Pons (tissue), 1 donor: ENCODE data around the gene SPON1.
"Not testable (repeated sequence)": the region's sequence is repeated elsewhere in the genome, so short reads cannot be mapped to it uniquely, and the experiment has no call there.

Source experiments
- DNase-seq: peaks from one replicate; pipeline ENCODE4 v3.0.0-alpha.2; 2016; ENCODE audit warnings: low spot score

The SPON1 gene

GRCh38 chr11:14041565-14041964 lies 79.0 kb downstream of the SPON1 start:
- no peak for DNase-seq

GRCh38 chr11:14042686-14043465 lies 80.4 kb downstream of the SPON1 start:
- peak; percentile 91 for DNase-seq

DNA sequence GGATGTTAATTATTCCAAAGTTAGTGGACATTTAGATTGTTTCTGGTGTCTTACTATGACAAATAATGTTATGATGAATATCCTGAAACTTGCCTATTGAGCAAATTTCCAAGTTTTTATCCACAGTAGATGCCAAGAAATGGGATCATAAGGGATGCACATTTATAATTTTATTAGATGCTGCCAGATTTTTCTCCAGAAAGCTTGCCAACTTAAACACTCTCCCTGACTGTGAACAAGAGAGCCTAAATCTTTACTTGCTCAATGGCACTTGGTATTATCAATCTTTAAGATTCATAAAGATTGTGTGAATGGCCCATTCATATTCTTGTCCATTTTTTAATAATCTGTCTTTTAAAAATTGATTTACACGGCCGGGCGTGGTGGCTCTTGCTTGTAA lies 82.4 kb downstream of the SPON1 start:
- DNase-seq: no peak

GRCh38 chr11:14045417-14045816 lies 82.9 kb downstream of the SPON1 start:
- no peak for DNase-seq

- no peak for DNase-seq
Measured at GRCh38 chr11:14052198-14052597, 89.7 kb downstream of the SPON1 start.

GRCh38 chr11:14054116-14055107 lies 91.9 kb downstream of the SPON1 start:
- DNase-seq: no peak

- DNase-seq: no peak
Measured at GRCh38 chr11:14055936-14056335, 93.4 kb downstream of the SPON1 start.

GRCh38 chr11:14058061-14058460 lies 95.5 kb downstream of the SPON1 start:
- DNase-seq: no peak

DNA sequence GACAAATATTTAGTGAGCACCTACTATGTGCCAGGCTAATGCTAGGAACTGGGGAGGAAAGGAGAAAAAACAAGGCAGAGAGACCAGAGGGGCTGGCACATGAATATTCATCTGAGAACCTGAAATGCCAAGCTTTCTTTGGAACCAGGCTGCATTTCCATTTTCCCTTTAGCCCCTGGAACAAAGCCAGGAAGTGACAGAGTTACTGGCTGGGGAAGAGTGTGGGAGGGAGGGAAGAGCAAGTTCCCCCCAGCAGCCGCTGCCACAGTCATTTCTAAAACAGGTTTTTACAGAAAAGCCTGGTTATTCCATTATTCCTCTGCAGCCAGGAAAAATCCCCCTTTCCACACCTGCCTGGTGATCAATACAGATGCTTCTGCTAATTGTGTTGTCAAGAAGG lies 97.0 kb downstream of the SPON1 start:
- DNase-seq: peak; percentile 40

DNA sequence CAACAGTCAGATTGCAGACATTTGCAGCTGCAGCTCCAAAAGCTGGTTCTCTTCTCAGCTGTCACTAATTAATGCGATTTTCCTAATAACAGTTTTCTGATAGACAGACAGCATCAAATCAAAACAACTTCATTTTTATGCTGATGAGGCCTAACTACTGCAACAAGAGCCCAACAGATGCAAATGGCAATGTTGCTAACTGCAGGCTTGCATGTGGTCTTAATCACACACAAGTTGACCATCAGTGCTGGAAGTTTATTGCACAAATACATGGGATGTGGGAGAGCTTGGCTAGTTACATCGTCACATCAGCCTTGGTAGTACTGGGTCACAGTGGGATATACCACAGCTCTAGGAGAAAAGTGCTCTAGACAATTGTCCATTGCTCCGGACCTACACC lies 99.2 kb downstream of the SPON1 start:
- DNase-seq: no peak

GRCh38 chr11:14065141-14065540 lies 102.6 kb downstream of the SPON1 start:
- no peak for DNase-seq

DNA sequence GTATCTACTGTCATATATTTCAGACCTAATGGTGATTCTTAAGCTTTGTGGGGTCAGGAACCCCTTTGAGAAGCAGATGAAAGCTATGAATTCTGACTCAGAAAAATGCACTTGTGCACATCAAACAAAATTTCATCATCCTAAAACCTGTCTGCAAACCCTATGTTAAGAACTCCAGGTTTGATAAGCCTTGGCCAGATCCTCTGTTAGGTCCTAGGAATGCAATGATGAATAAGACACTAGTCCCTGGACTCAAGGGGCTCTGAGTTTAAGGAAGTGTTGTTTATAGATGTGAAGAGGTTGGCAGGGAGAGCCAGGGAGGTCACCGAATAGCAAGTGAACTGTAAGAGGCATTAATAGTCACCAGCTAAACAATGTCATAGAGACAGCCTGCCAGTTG lies 103.2 kb downstream of the SPON1 start:
- DNase-seq: no peak

DNA sequence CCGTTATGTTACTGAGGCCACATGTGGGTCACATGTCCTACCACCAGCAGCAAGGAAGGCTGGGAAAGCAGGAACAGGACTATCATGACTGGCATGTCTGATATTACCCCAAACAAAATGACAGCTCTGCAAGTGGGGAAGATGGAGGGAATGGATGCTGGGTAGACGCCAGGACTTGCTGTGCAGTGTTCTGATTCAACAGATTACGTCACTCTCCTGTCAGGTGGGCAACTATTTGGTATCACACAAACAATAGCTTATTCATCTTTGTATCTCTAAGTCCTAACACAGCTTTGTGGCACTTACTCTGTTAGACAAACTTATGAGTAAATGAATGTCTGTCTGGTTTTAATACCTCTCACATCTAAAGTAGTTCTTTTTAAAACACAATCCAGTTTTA lies 105.2 kb downstream of the SPON1 start:
- no peak for DNase-seq

- DNase-seq: no peak
Measured at GRCh38 chr11:14070896-14071295, 108.4 kb downstream of the SPON1 start.

GRCh38 chr11:14073849-14074476 lies 111.4 kb downstream of the SPON1 start:
- no peak for DNase-seq

DNA sequence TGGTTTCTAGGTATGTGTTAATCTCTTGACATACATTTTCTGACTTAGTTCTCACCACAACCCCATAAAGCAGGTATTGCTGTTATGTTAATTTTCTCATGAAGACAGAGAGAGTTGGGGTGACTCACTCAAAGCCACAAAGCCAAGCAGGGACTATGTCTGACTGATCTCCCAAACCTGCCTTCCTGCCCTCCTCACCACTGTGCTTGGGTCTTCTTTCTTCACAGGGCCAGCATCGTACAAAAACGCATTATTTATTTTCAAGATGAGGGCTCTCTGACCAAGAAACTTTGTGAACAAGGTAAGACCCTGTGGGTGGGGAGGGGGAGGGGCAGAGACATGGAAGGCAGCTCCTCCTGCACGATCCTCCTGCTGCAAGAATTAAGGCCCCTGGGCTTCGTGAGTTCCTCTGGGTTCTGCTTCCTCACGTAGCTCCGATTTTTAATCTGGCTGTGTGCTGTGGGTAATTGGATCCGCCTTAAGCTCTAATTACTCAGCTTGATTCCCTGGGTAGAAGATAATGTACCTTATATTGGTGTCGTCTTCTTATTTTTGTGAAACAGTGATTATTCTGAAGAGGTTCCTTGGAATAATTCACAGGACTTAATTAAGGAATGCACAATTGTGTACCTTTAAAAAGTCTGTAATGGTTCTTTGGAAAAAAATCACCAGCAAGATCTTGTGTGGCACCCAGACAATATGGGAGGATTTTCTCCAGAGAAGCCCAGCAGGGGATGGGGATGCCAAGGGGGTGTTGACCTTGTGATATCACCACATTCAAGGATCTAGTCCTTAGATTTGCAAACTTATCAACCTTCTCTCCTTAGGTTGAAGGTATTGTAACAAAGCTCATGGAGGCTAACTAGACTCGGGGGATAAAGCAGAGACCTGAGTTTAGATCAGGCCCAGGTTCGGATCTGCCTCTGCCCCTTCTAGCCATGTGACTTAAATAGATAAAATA lies 112.9 kb downstream of the SPON1 start:
- no peak for DNase-seq

DNA sequence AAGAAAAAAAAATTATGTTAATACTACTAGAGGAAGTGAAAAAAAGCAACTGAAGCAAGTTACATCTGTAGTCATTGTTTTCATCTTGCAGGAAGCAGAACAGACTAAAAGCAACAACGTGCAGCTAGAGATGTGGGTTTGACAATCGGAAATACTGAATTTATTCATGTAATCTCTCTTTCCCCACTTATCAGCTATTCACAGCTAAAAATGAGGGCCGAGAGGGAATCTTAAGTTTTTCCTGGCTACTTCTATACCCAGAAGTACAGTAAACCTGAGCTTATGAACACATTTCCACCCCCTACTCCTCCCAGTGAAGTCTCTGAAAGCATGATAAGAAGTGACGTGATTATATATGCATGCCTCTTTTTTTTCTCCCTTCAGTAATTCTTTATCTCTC lies 116.5 kb downstream of the SPON1 start:
- no peak for DNase-seq

- no peak for DNase-seq
Measured at GRCh38 chr11:14079797-14080196, 117.3 kb downstream of the SPON1 start.

DNA sequence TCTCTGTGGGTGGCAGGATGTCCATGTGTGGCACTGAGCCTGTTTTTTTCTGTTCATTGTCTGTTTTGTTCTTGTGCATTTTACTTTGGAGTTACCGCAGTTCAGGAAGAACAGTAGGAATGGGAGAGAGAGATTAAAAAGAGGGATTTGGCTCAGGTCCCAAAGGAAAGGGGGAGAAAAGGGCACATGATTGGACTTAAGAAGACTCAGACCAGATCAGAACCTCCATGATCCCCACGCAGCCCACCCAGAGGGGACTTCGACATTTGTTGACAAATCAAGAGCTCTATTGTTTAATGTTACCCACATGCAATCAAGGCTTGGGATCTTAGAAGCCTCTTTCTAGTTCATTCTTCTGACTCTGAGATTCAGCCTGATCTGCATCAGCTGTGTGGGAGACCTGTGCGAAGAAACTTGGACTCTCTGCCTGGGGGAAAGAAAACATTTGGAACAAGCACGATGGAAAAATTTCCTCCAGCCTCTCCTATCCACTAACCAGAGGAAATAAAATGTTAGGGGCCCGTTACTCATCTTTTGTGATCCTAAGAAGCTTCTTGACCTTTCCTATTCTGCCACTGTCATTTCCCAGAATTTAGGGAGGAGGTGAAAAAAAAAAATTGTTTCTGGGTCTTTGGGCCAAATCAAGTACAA lies 119.2 kb downstream of the SPON1 start:
- no peak for DNase-seq

DNA sequence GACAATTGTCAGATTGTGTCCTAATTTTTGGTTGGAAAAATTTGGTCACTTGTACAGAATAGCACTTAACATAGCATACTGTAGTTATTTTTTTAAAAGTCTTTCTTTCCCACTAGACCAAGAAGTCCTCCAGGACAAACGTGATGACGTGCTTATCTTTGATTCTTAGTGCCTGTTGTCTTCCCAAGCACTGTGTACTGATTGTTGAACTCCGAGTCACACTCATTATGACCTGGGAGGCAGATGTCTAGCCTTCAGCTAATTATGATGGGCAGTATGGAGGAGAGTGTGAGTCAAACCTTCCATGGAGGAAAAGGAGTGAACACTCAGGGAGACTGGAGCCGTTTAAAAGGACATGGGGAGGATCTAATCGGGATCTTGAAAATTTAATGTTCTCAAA lies 119.8 kb downstream of the SPON1 start:
- DNase-seq: no peak

DNA sequence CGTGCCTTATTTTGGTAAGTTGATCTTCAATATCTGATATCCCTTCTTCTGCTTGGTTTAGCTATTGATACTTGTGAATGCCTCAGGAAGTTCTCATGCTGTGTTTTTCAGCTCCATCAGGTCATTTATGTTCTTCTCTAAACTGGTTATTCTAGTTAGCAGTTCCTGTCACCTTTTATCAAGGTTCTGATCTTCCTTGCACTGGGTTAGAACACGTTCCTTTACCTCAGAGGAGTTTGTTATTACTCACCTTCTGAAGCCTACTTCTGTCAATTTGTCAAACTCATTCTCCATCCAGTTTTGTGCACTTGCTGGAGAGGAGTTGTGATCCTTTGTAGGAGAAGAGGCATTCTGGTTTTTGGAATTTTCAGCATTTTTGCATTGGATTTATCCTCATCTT lies 126.3 kb downstream of the SPON1 start:
- DNase-seq: not testable (repeated sequence)
